ENCODE measurements around the gene PF4V1. TPM values are rescaled to one million over a fixed set of nuclear protein-coding genes. Genes with fewer than 3 reads are reported as not detected.
"Not testable (repeated sequence)": the region's sequence is repeated elsewhere in the genome, so short reads cannot be mapped to it uniquely, and the experiment has no call there.

Gene PF4V1
- total RNA-seq, 2 donors from 2014 or later, result not detected

- Mint-ChIP-seq H3K27ac (peak overlapping the region in 1 of 2 donors; percentile 6), H3K9me3 (peaks cover 0 to 5% of the 10 kb centered on the region in 2 donors), H3K36me3 (no peaks in the 10 kb centered on the region)
- ATAC-seq (no peak), DNase-seq (ENCODE audit: low spot score in 2 of 2) (no peak)
Observed at GRCh38 chr4:73891326-73891725, 38.2 kb downstream of the PF4V1 start.

- no peaks in the 10 kb centered on the region for H3K36me3 Mint-ChIP-seq
- no peak overlapping the region for H3K27ac Mint-ChIP-seq
- peaks cover 0 to 5% of the 10 kb centered on the region in 2 donors for H3K9me3 Mint-ChIP-seq
- DNase-seq (ENCODE audit: low spot score in 2 of 2), result no peak
- no peak for ATAC-seq
Observed at GRCh38 chr4:73891739-73892405, 38.8 kb downstream of the PF4V1 start.

- peaks cover 0 to 3% of the 10 kb centered on the region in 2 donors for H3K9me3 Mint-ChIP-seq
- ATAC-seq (no peak), DNase-seq (ENCODE audit: low spot score in 2 of 2) (no peak)
- no peaks in the 10 kb centered on the region for H3K36me3 Mint-ChIP-seq
- no peak overlapping the region for H3K27ac Mint-ChIP-seq
Observed at GRCh38 chr4:73892966-73893365, 39.9 kb downstream of the PF4V1 start.

GRCh38 chr4:73894001-73894400, 40.9 kb downstream of the PF4V1 start:
- Mint-ChIP-seq H3K36me3 (no peaks in the 10 kb centered on the region), H3K9me3 (no peaks in the 10 kb centered on the region), H3K27ac (no peak overlapping the region)
- no peak for DNase-seq (ENCODE audit: low spot score in 2 of 2)
- no peak for ATAC-seq

- Mint-ChIP-seq H3K27ac (no peak overlapping the region), H3K36me3 (no peaks in the 10 kb centered on the region), H3K9me3 (no peaks in the 10 kb centered on the region)
- DNase-seq (ENCODE audit: low spot score in 2 of 2), result no peak
- ATAC-seq, result no peak
Observed at GRCh38 chr4:73895201-73896175, 42.4 kb downstream of the PF4V1 start.

- no peak overlapping the region for H3K27ac Mint-ChIP-seq
- no peak for DNase-seq (ENCODE audit: low spot score in 2 of 2)
- H3K36me3 Mint-ChIP-seq, result no peaks in the 10 kb centered on the region
- ATAC-seq, result no peak
- H3K9me3 Mint-ChIP-seq, result no peaks in the 10 kb centered on the region
Observed at GRCh38 chr4:73896416-73896815, 43.3 kb downstream of the PF4V1 start.

- Mint-ChIP-seq H3K27ac (no peak overlapping the region), H3K36me3 (no peaks in the 10 kb centered on the region)
- DNase-seq (ENCODE audit: low spot score in 2 of 2), result no peak
Observed at GRCh38 chr4:73897380-73898136, 44.5 kb downstream of the PF4V1 start.

GRCh38 chr4:73899338-73899737, 46.2 kb downstream of the PF4V1 start:
- H3K27ac Mint-ChIP-seq; ATAC-seq; H3K9me3 Mint-ChIP-seq; DNase-seq (ENCODE audit: low spot score in 2 of 2); H3K36me3 Mint-ChIP-seq: not testable (repeated sequence)

More at GRCh38 chr4:73897380-73898136, 44.5 kb downstream of the PF4V1 start:
- H3K9me3 Mint-ChIP-seq, result no peaks in the 10 kb centered on the region
- no peak for ATAC-seq

- Mint-ChIP-seq H3K27ac (no peak overlapping the region), H3K9me3 (no peaks in the 10 kb centered on the region), H3K36me3 (no peaks in the 10 kb centered on the region)
- DNase-seq (ENCODE audit: low spot score in 2 of 2) (no peak), ATAC-seq (no peak)
Observed at GRCh38 chr4:73901031-73901430, 47.9 kb downstream of the PF4V1 start.

- ATAC-seq, result no peak
Observed at GRCh38 chr4:73902038-73902637, 49.0 kb downstream of the PF4V1 start.

GRCh38 chr4:73902817-73903547, 49.9 kb downstream of the PF4V1 start:
- ATAC-seq (no peak), DNase-seq (ENCODE audit: low spot score in 2 of 2) (no peak)
- H3K27ac Mint-ChIP-seq, result no peak overlapping the region
- H3K9me3 Mint-ChIP-seq, result no peaks in the 10 kb centered on the region
- H3K36me3 Mint-ChIP-seq, result no peaks in the 10 kb centered on the region

More at GRCh38 chr4:73902038-73902637, 49.0 kb downstream of the PF4V1 start:
- H3K27ac Mint-ChIP-seq, result no peak overlapping the region
- no peaks in the 10 kb centered on the region for H3K36me3 Mint-ChIP-seq
- DNase-seq (ENCODE audit: low spot score in 2 of 2), result no peak
- H3K9me3 Mint-ChIP-seq, result no peaks in the 10 kb centered on the region

Other genes starting within 250 kb of the PF4V1 start
- gene RASSF6, start 232.9 kb upstream of the PF4V1 start, total RNA-seq, result not detected
- 1 to 10 TPM in 1 of 2 donors, not detected in 1; 2.9 TPM for gene CXCL8, start 112.7 kb upstream of the PF4V1 start, total RNA-seq
- not detected for gene CXCL6, start 16.6 kb upstream of the PF4V1 start, total RNA-seq
- gene CXCL1, start 16.1 kb downstream of the PF4V1 start, total RNA-seq, result not detected
- gene PF4, start 128.7 kb downstream of the PF4V1 start, total RNA-seq, result not detected
- gene PPBP, start 134.9 kb downstream of the PF4V1 start, total RNA-seq, result not detected
- gene CXCL5, start 145.4 kb downstream of the PF4V1 start, total RNA-seq, result not detected
- not detected for gene CXCL3, start 185.4 kb downstream of the PF4V1 start, total RNA-seq
- not detected for gene CXCL2, start 245.9 kb downstream of the PF4V1 start, total RNA-seq